BLaER1 (cell line): Measurements from ENCODE around the gene DRC3.

Experiments used
- H3K27ac ChIP-seq: shearing (Covaris generic); formaldehyde crosslinking; 2 replicates; pipeline ENCODE4 v1.8.1; 2022
- H3K27me3 ChIP-seq: shearing (Covaris generic); formaldehyde crosslinking; 2 replicates; pipeline ENCODE4 v1.8.1; 2022
- H3K36me3 ChIP-seq: shearing (Covaris generic); formaldehyde crosslinking; 2 replicates; pipeline ENCODE4 v1.8.1; 2022
- H3K4me1 ChIP-seq: shearing (Covaris generic); formaldehyde crosslinking; 2 replicates; pipeline ENCODE4 v1.8.1; 2022
- H3K4me2 ChIP-seq: shearing (Covaris generic); formaldehyde crosslinking; 2 replicates; pipeline ENCODE4 v1.8.1; 2022
- H3K4me3 ChIP-seq: shearing (Covaris generic); formaldehyde crosslinking; 2 replicates; pipeline ENCODE4 v1.8.1; 2022
- H3K9ac ChIP-seq: shearing (Covaris generic); formaldehyde crosslinking; 2 replicates; pipeline ENCODE4 v1.8.1; 2022
- H3K9me3 ChIP-seq: shearing (Covaris generic); formaldehyde crosslinking; 2 replicates; pipeline ENCODE4 v1.8.1; 2022
- H4K20me1 ChIP-seq: shearing (Covaris generic); formaldehyde crosslinking; 2 replicates; pipeline ENCODE4 v1.8.1; 2022
- Cebpa-rat ChIP-seq: shearing (Covaris generic); IDR thresholded peaks from 2 replicates; pipeline ENCODE4 v1.8.1; 2022

The DRC3 gene

DNA sequence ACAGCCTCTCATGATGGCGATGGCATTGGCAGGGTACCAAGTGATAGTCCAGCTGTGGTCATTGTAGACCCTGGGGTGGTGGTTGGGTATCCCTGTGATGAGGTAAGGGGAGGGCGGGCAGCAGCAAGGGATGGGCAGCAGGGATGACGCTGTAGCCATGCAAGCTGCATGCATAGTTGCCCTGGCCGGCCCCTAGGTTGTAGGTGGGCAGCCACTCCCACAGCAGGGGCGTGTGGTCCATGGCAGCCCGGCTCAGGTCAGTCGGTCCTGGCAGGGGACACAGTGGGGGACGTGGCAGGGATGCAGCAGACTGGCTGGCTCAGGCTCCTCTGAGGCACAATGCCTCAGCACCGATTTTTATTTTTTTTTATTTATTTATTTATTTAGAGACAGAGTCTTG is 8.7 kb downstream of the DRC3 start:
- TF ChIP-seq Cebpa-rat = no peak
- H3K9ac ChIP-seq = no peak overlapping the region
- H3K36me3 ChIP-seq = no peaks in the 10 kb centered on the region

DNA sequence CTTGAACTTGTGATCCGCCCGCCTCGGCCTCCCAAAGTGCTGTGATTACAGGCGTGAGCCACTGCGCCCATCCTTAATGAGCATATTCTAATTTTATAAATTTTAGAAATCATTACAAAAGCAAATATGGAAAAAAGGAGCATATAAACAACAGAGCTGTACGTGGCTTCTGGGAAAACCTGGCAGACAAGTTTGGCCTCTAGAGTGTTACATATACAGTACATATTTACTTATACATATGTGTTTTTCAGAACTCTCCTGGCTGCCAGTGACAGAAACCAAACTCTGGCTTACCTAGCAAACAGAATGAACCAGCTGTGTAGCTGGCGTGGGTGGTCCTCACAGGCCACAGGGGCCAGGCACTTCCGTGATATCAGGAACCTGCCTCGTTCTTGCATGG is 10.1 kb downstream of the DRC3 start:
- Histone ChIP-seq H3K27ac (no peak overlapping the region), H3K9ac (no peak overlapping the region), H3K27me3 (no peaks in the 10 kb centered on the region), H3K4me1 (no peaks in the 10 kb centered on the region), H3K36me3 (no peaks in the 10 kb centered on the region), H4K20me1 (no peaks in the 10 kb centered on the region), H3K4me2 (no peak overlapping the region), H3K9me3 (no peaks in the 10 kb centered on the region), H3K4me3 (no peak overlapping the region)
- TF ChIP-seq Cebpa-rat = no peak

More for the DNA sequence above, 8.7 kb downstream of the DRC3 start:
- H3K27ac ChIP-seq = no peak overlapping the region
- no peak overlapping the region for H3K4me2 ChIP-seq
- no peaks in the 10 kb centered on the region for H4K20me1 ChIP-seq
- no peaks in the 10 kb centered on the region for H3K4me1 ChIP-seq
- no peak overlapping the region for H3K4me3 ChIP-seq
- no peaks in the 10 kb centered on the region for H3K27me3 ChIP-seq
- no peaks in the 10 kb centered on the region for H3K9me3 ChIP-seq

GRCh38 chr17:17983376-17983775 is 10.7 kb downstream of the DRC3 start:
- H3K36me3 ChIP-seq = no peaks in the 10 kb centered on the region
- H4K20me1 ChIP-seq = no peaks in the 10 kb centered on the region
- no peak for TF ChIP-seq Cebpa-rat
- no peak overlapping the region for H3K4me3 ChIP-seq
- no peak overlapping the region for H3K4me2 ChIP-seq
- H3K4me1 ChIP-seq = no peaks in the 10 kb centered on the region
- H3K9me3 ChIP-seq = no peaks in the 10 kb centered on the region
- H3K27me3 ChIP-seq = no peaks in the 10 kb centered on the region
- no peak overlapping the region for H3K9ac ChIP-seq
- H3K27ac ChIP-seq = no peak overlapping the region

GRCh38 chr17:17983776-17984175 is 11.1 kb downstream of the DRC3 start:
- no peak for TF ChIP-seq Cebpa-rat

GRCh38 chr17:17985153-17985552 is 12.5 kb downstream of the DRC3 start:
- no peak overlapping the region for H3K27ac ChIP-seq
- H3K4me3 ChIP-seq = no peak overlapping the region
- no peaks in the 10 kb centered on the region for H3K27me3 ChIP-seq
- H4K20me1 ChIP-seq = no peaks in the 10 kb centered on the region
- no peak for TF ChIP-seq Cebpa-rat
- no peaks in the 10 kb centered on the region for H3K9me3 ChIP-seq
- no peak overlapping the region for H3K4me2 ChIP-seq
- H3K36me3 ChIP-seq = no peaks in the 10 kb centered on the region
- no peaks in the 10 kb centered on the region for H3K4me1 ChIP-seq
- H3K9ac ChIP-seq = no peak overlapping the region

More at GRCh38 chr17:17983776-17984175, 11.1 kb downstream of the DRC3 start:
- Histone ChIP-seq H3K4me1 (no peaks in the 10 kb centered on the region), H3K36me3 (no peaks in the 10 kb centered on the region), H3K27me3 (no peaks in the 10 kb centered on the region), H3K27ac (no peak overlapping the region), H3K9ac (no peak overlapping the region), H3K4me3 (no peak overlapping the region), H3K9me3 (no peaks in the 10 kb centered on the region), H4K20me1 (no peaks in the 10 kb centered on the region), H3K4me2 (no peak overlapping the region)

GRCh38 chr17:17985555-17985954 is 12.9 kb downstream of the DRC3 start:
- Histone ChIP-seq H3K36me3 (no peaks in the 10 kb centered on the region), H3K9ac (no peak overlapping the region), H3K4me2 (no peak overlapping the region), H3K27ac (no peak overlapping the region), H3K27me3 (no peaks in the 10 kb centered on the region), H4K20me1 (no peaks in the 10 kb centered on the region), H3K9me3 (no peaks in the 10 kb centered on the region), H3K4me3 (no peak overlapping the region), H3K4me1 (no peaks in the 10 kb centered on the region)
- TF ChIP-seq Cebpa-rat = no peak

GRCh38 chr17:17987187-17987896 is 14.7 kb downstream of the DRC3 start:
- H3K4me3 ChIP-seq = no peak overlapping the region
- H3K4me1 ChIP-seq = no peaks in the 10 kb centered on the region
- H4K20me1 ChIP-seq = no peaks in the 10 kb centered on the region
- no peak overlapping the region for H3K9ac ChIP-seq
- no peaks in the 10 kb centered on the region for H3K27me3 ChIP-seq
- TF ChIP-seq Cebpa-rat = no peak
- no peak overlapping the region for H3K4me2 ChIP-seq
- H3K27ac ChIP-seq = no peak overlapping the region
- no peaks in the 10 kb centered on the region for H3K9me3 ChIP-seq
- no peaks in the 10 kb centered on the region for H3K36me3 ChIP-seq

GRCh38 chr17:17987901-17988300 is 15.2 kb downstream of the DRC3 start:
- Histone ChIP-seq H3K9ac (no peak overlapping the region), H3K27ac (no peak overlapping the region), H3K4me1 (no peaks in the 10 kb centered on the region), H4K20me1 (no peaks in the 10 kb centered on the region), H3K27me3 (no peaks in the 10 kb centered on the region), H3K4me2 (no peak overlapping the region), H3K36me3 (no peaks in the 10 kb centered on the region), H3K4me3 (no peak overlapping the region), H3K9me3 (no peaks in the 10 kb centered on the region)
- no peak for TF ChIP-seq Cebpa-rat

- Histone ChIP-seq H4K20me1 (no peaks in the 10 kb centered on the region), H3K4me2 (no peak overlapping the region), H3K27ac (no peak overlapping the region), H3K36me3 (no peaks in the 10 kb centered on the region), H3K4me1 (no peaks in the 10 kb centered on the region), H3K27me3 (no peaks in the 10 kb centered on the region), H3K4me3 (no peak overlapping the region), H3K9ac (no peak overlapping the region), H3K9me3 (no peaks in the 10 kb centered on the region)
- TF ChIP-seq Cebpa-rat = no peak
Observed at GRCh38 chr17:17988427-17988945, 15.8 kb downstream of the DRC3 start.

DNA sequence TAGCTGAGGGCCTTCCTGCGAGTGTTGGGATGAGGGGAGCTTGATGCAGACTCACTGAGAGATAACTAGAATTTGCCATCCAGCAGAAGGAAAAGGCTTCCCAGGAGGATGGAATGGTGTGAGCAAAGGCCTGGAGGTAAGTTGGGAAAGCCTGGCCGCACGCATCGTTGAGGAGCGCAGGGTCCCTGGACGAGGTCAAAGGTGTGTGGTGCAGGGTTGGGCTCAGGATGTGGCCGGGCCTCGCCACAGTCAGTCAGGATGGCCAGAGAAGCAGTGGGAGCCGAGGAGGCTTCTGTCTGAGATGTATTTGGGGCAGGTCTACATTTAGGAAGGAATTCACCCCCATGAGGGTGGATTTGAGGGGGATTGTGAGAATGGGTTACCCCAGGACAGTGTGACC is 16.4 kb downstream of the DRC3 start:
- no peak overlapping the region for H3K4me2 ChIP-seq
- H3K4me3 ChIP-seq = no peak overlapping the region
- H3K9ac ChIP-seq = no peak overlapping the region

More for the DNA sequence above, 16.4 kb downstream of the DRC3 start:
- no peaks in the 10 kb centered on the region for H4K20me1 ChIP-seq
- no peak overlapping the region for H3K27ac ChIP-seq
- H3K4me1 ChIP-seq = peaks cover 3% of the 10 kb centered on the region
- no peaks in the 10 kb centered on the region for H3K9me3 ChIP-seq
- no peak for TF ChIP-seq Cebpa-rat
- H3K36me3 ChIP-seq = no peaks in the 10 kb centered on the region
- no peaks in the 10 kb centered on the region for H3K27me3 ChIP-seq
